H1 (cell line): ENCODE data around the gene ARCN1. TPM values are rescaled to one million over a fixed set of nuclear protein-coding genes. Genes with fewer than 3 reads are reported as not detected.

Source experiments
- CTCF ChIA-PET: fragments of 300-600 bp; sonication (Branson Sonifier 250); formaldehyde crosslinking; loops from one replicate; lab custom pipeline; 2021; ENCODE audit not compliant: partially characterized antibody; lab: Charles Lee
- POLR2A ChIA-PET: fragments of 300-600 bp; sonication (Branson Sonifier 250); formaldehyde crosslinking; loops from one replicate; lab custom pipeline; 2021; ENCODE audit warnings: inconsistent platforms; ENCODE audit not compliant: partially characterized antibody; lab: Charles Lee
- DNase-seq, 2 experiments: peaks; one replicate each; pipeline versions ENCODE4 v3.0.0 to v3.0.0-alpha.2; 2010 to 2022; ENCODE audit warnings: low spot score in 2 of 2, low read depth in 1 of 2, mixed read lengths in 1 of 2
- FAIRE-seq: peaks from 2 replicates; lab custom pipeline; 2011; peaks lifted over from hg19 to GRCh38; lab: Jason Lieb, UNC
- H2AFZ ChIP-seq: 2 replicates; pipeline ENCODE4 v1.8.1; 2012; ENCODE audit warnings: low read length, inconsistent platforms
- H2AK5ac ChIP-seq: 2 replicates; pipeline ENCODE4 v1.6.1; 2013; ENCODE audit warnings: low read depth, low read length
- H2BK120ac ChIP-seq: replicated peaks from 2 replicates; pipeline ENCODE3; 2013; ENCODE audit warnings: low read depth, low read length, inconsistent platforms
- H2BK12ac ChIP-seq: 2 replicates; pipeline ENCODE4 v1.6.1; 2013; ENCODE audit warnings: low read depth, low read length
- H2BK15ac ChIP-seq: 2 replicates; pipeline ENCODE4 v1.6.1; 2013; ENCODE audit warnings: low read length
- H2BK20ac ChIP-seq: 2 replicates; pipeline ENCODE4 v1.6.1; 2013; ENCODE audit warnings: low read length
- H2BK5ac ChIP-seq: 2 replicates; pipeline ENCODE4 v1.6.1; 2013; ENCODE audit warnings: low read depth, low read length
- H3K14ac ChIP-seq: 2 replicates; pipeline ENCODE4 v1.6.1; 2013; ENCODE audit warnings: inconsistent platforms; ENCODE audit not compliant: insufficient read length
- H3K18ac ChIP-seq: 2 replicates; pipeline ENCODE4 v1.6.1; 2013; ENCODE audit warnings: low read length; ENCODE audit errors: extremely low read depth
- H3K23ac ChIP-seq: 2 replicates; pipeline ENCODE4 v1.6.1; 2013; ENCODE audit warnings: inconsistent platforms; ENCODE audit not compliant: insufficient read length
- H3K23me2 ChIP-seq: 2 replicates; pipeline ENCODE4 v1.6.1; 2013; ENCODE audit warnings: low read depth, low read length
- H3K27ac ChIP-seq: 2 replicates; pipeline ENCODE4 v1.6.1; 2011; ENCODE audit warnings: low read depth, low read length, inconsistent platforms
- H3K27me3 ChIP-seq, 4 experiments: replicated peaks in 1 of 4; 1 replicate in 1 of 4; 2 replicates in 3 of 4; pipeline versions ENCODE4 v1.6.1 to v1.8.1; 2011 to 2013; ENCODE audit warnings: low read length in 3 of 4, mild to moderate bottlenecking in 3 of 4, inconsistent platforms in 2 of 4, mixed read lengths in 2 of 4, moderate library complexity in 1 of 4; ENCODE audit not compliant: control insufficient read depth in 3 of 4, insufficient read depth in 3 of 4; ENCODE audit errors: extremely low read depth in 1 of 4
- H3K36me3 ChIP-seq, 4 experiments: 2 replicates each; pipeline versions ENCODE4 v1.6.1 to v1.8.1; 2011 to 2013; ENCODE audit warnings: mild to moderate bottlenecking in 4 of 4, low read length in 3 of 4, moderate library complexity in 2 of 4, control low read depth in 1 of 4, inconsistent platforms in 1 of 4; ENCODE audit not compliant: insufficient read depth in 4 of 4, control insufficient read depth in 2 of 4
- H3K4ac ChIP-seq: replicated peaks from 2 replicates; pipeline ENCODE3; 2013; ENCODE audit warnings: low read length, low read depth, mixed read lengths, inconsistent platforms; ENCODE audit not compliant: insufficient read length
- H3K4me1 ChIP-seq, 4 experiments: replicated peaks in 1 of 4; 1 replicate in 1 of 4; 2 replicates in 3 of 4; pipeline versions ENCODE4 v1.6.1 to v1.8.1; 2011 to 2013; ENCODE audit warnings: low read length in 3 of 4, inconsistent platforms in 2 of 4, mixed read lengths in 1 of 4; ENCODE audit not compliant: insufficient read depth in 4 of 4, control insufficient read depth in 3 of 4
- H3K4me2 ChIP-seq, 2 experiments: 2 replicates each; pipeline versions ENCODE4 v1.6.1 to v1.8.1; 2011 to 2013; ENCODE audit warnings: low read depth in 2 of 2, low read length in 2 of 2, control low read depth in 1 of 2, inconsistent platforms in 1 of 2, mild to moderate bottlenecking in 1 of 2; ENCODE audit not compliant: insufficient read depth in 1 of 2
- H3K4me3 ChIP-seq, 4 experiments: fragments of 200-600, 300-600 bp in 1 of 4; sonication (generic), shearing (Covaris generic), sonication (Bioruptor Twin) in 1 of 4; 2 replicates each; pipeline versions ENCODE4 v1.5.1 to v1.8.1; 2011 to 2016; ENCODE audit warnings: low read length in 4 of 4, low read depth in 3 of 4, control low read depth in 2 of 4, inconsistent platforms in 2 of 4, mild to moderate bottlenecking in 2 of 4, mixed read lengths in 1 of 4, moderate library complexity in 1 of 4; ENCODE audit not compliant: insufficient read depth in 2 of 4; ENCODE audit errors: extremely low read depth in 1 of 4
- H3K56ac ChIP-seq: replicated peaks from 2 replicates; pipeline ENCODE3; 2013; ENCODE audit warnings: low read depth, mild to moderate bottlenecking, mixed read lengths, low read length, inconsistent platforms; ENCODE audit not compliant: insufficient read length
- H3K79me1 ChIP-seq: 2 replicates; pipeline ENCODE4 v1.6.1; 2013; ENCODE audit warnings: low read depth, low read length, control low read depth
- H3K79me2 ChIP-seq, 2 experiments: 2 replicates each; pipeline versions ENCODE4 v1.6.1 to v1.8.1; 2012 to 2013; ENCODE audit warnings: low read length in 2 of 2, mild to moderate bottlenecking in 2 of 2, inconsistent platforms in 1 of 2; ENCODE audit not compliant: insufficient read depth in 2 of 2, control insufficient read depth in 1 of 2
- H3K9ac ChIP-seq, 4 experiments: replicated peaks in 1 of 4; 1 replicate in 1 of 4; 2 replicates in 3 of 4; pipeline versions ENCODE4 v1.6.1 to v1.8.1; 2011 to 2013; ENCODE audit warnings: low read depth in 3 of 4, low read length in 3 of 4, control low read depth in 2 of 4, mild to moderate bottlenecking in 2 of 4, moderate library complexity in 2 of 4, inconsistent platforms in 1 of 4; ENCODE audit errors: extremely low read depth in 1 of 4
- H3K9me3 ChIP-seq, 2 experiments: 2 replicates each; pipeline versions ENCODE4 v1.6.1 to v1.8.1; 2012 to 2013; ENCODE audit warnings: mild to moderate bottlenecking in 2 of 2, moderate library complexity in 2 of 2, control low read depth in 1 of 2, inconsistent platforms in 1 of 2, low read depth in 1 of 2, low read length in 1 of 2, mixed read lengths in 1 of 2; ENCODE audit not compliant: insufficient read depth in 2 of 2
- H4K20me1 ChIP-seq, 2 experiments: replicated peaks in 1 of 2; 2 replicates each; pipeline versions ENCODE3 to v1.8.1; 2011 to 2013; ENCODE audit warnings: inconsistent platforms in 2 of 2, low read length in 2 of 2, mild to moderate bottlenecking in 1 of 2; ENCODE audit not compliant: insufficient read depth in 2 of 2, control insufficient read depth in 1 of 2
- H4K5ac ChIP-seq: 2 replicates; pipeline ENCODE4 v1.6.1; 2013; ENCODE audit warnings: low read length, low read depth, mixed read lengths, inconsistent platforms; ENCODE audit not compliant: insufficient read length
- H4K8ac ChIP-seq: 2 replicates; pipeline ENCODE4 v1.8.0; 2013; ENCODE audit warnings: mild to moderate bottlenecking, moderate library complexity, low read length, inconsistent platforms; ENCODE audit not compliant: insufficient read depth; ENCODE audit errors: extremely low read depth
- H4K91ac ChIP-seq: replicated peaks from 2 replicates; pipeline ENCODE3; 2013; ENCODE audit warnings: low read length, mixed read lengths, inconsistent platforms; ENCODE audit not compliant: insufficient read length
- NRF1 ChIP-seq: IDR thresholded peaks from 2 replicates; pipeline ENCODE4 v1.6.1; 2011; ENCODE audit warnings: mild to moderate bottlenecking, low read depth, low read length, improper control_type of control experiment
- POLR2AphosphoS5 ChIP-seq: IDR thresholded peaks from 2 replicates; pipeline ENCODE4 v1.6.1; 2011; ENCODE audit warnings: low read depth, low read length
- SP2 ChIP-seq: IDR thresholded peaks from 2 replicates; pipeline ENCODE4 v1.6.1; 2012; ENCODE audit warnings: mild to moderate bottlenecking, low read length, inconsistent platforms
- SP4 ChIP-seq: IDR thresholded peaks from 2 replicates; pipeline ENCODE4 v1.6.1; 2012; ENCODE audit warnings: low read length, inconsistent platforms
- TCF12 ChIP-seq: IDR thresholded peaks from 2 replicates; pipeline ENCODE4 v1.6.1; 2011; ENCODE audit warnings: low read depth, mild to moderate bottlenecking, low read length
- WGBS, 2 experiments: shearing (Covaris generic) in 1 of 2; methylation state at CpG; one replicate each; pipeline versions ENCODE4 v1.1.6 to v1.1.7; 2013 to 2015; ENCODE audit warnings: low lambda C conversion rate in 2 of 2, mixed read lengths in 2 of 2, inconsistent platforms in 1 of 2, low coverage in 1 of 2, missing lambda C conversion rate in 1 of 2; ENCODE audit not compliant: insufficient replicate concordance in 2 of 2, insufficient coverage in 1 of 2, insufficient read length in 1 of 2; ENCODE audit errors: extremely low coverage in 1 of 2, missing lambda C conversion rate in 1 of 2; 5-methylcytosine and 5-hydroxymethylcytosine counted together
- polyA plus RNA-seq, 7 experiments: library from polyadenylated mRNA; depleted of rRNA in 3 of 7; stranded (reverse) in 5 of 7; unstranded in 2 of 7; fragments of >200 nt in 5 of 7; fragments of 200-250 nt in 2 of 7; gene quantifications; 1 replicate in 5 of 7; 2 replicates in 1 of 7; 4 replicates in 1 of 7; pipeline versions ENCODE4 v1.2.1 to v1.2.3, GENCODE V29; 2011 to 2013; ENCODE audit warnings: missing spikeins in 2 of 7, mixed read lengths in 2 of 7
- total RNA-seq: library from RNA; stranded (reverse); fragmentation: NEBNext Ultra II Directional; extraction: Animal tissue kit (Norgen Biotek cat#: 25700); gene quantifications from 2 replicates; pipeline ENCODE4 v1.2.1, GENCODE V29; 2021

Gene ARCN1
- total and polyA plus RNA-seq, 2 of the 8 experiments (the other 6 are each of a cell fraction or from before 2014, with no cell fraction given), result 132 to 146 TPM

DNA sequence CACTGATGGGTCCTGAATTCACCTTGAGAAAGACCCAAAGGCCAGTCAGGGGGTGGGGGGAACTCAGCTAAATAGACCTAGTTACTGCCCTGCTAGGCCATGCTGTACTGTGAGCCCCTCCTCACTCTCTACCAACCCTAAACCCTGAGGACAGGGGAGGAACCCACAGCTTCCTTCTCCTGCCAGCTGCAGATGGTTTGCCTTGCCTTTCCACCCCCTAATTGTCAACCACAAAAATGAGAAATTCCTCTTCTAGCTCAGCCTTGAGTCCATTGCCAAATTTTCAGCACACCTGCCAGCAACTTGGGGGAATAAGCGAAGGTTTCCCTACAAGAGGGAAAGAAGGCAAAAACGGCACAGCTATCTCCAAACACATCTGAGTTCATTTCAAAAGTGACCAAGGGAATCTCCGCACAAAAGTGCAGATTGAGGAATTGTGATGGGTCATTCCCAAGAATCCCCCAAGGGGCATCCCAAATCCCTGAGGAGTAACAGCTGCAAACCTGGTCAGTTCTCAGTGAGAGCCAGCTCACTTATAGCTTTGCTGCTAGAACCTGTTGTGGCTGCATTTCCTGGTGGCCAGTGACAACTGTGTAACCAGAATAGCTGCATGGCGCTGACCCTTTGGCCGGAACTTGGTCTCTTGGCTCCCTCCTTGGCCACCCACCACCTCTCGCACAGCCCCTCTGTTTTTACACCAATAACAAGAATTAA lies 47.3 kb upstream of the ARCN1 start:
- Histone ChIP-seq H2AK5ac (no peak overlapping the region), H3K4me2 (no peak overlapping the region), H4K20me1 (peaks cover 0 to 7% of the 10 kb centered on the region in 2 experiments)
- WGBS, 2 experiments, result 91% methylated on average over 6 of the region's 6 CpGs; no CpG with 5 or more reads in 1 of the 2 experiments
- TF ChIP-seq SP2, result no peak
- no peak for TF ChIP-seq SP4
- TF ChIP-seq TCF12, result no peak
- no peak for TF ChIP-seq NRF1
- TF ChIP-seq POLR2AphosphoS5, result 0 out of 2 replicates have a peak, but pooled peaks have one; percentile 45
- TF ChIP-seq, all 59 proteins: peak for 1
- no peak overlapping the region for H3K23ac ChIP-seq
- H3K56ac ChIP-seq, result no peak overlapping the region
- H3K4me1 ChIP-seq, result peaks cover 0 to 6% (median 2%) of the 10 kb centered on the region in 4 experiments; a peak in 2 of 7 replicates
- H4K91ac ChIP-seq, result no peak overlapping the region
- no peaks in the 10 kb centered on the region for H3K79me2 ChIP-seq
- H3K36me3 ChIP-seq, result peaks cover 7 to 48% (median 44%) of the 10 kb centered on the region in 4 experiments
- H3K9ac ChIP-seq, result no peak overlapping the region
- no peak for DNase-seq
- H3K27me3 ChIP-seq, result no peaks in the 10 kb centered on the region; a peak in 2 of 7 replicates
- H3K14ac ChIP-seq, result no peak overlapping the region
- H2BK120ac ChIP-seq, result no peak overlapping the region
- H4K5ac ChIP-seq, result no peak overlapping the region
- H2BK12ac ChIP-seq, result no peak overlapping the region
- H2BK5ac ChIP-seq, result no peak overlapping the region
- no peak overlapping the region for H2AFZ ChIP-seq
- H3K79me1 ChIP-seq, result no peaks in the 10 kb centered on the region
- H3K4me3 ChIP-seq, result no peak overlapping the region
- no peak overlapping the region for H3K27ac ChIP-seq
- no peak overlapping the region for H2BK15ac ChIP-seq
- H2BK20ac ChIP-seq, result no peak overlapping the region
- H3K9me3 ChIP-seq, result no peaks in the 10 kb centered on the region
- no peak overlapping the region for H3K4ac ChIP-seq
- no peaks in the 10 kb centered on the region for H3K23me2 ChIP-seq
- H3K18ac ChIP-seq, result no peak overlapping the region
- CTCF ChIA-PET, result interaction anchor here (0.6 to 1.6 kb wide), 2 partner anchors 9 to 37 kb away, joined by 3 to 4 read pairs; no protein-coding TSS in a partner anchor
- POLR2A ChIA-PET, result interaction anchor here (0.6 kb wide), 1 partner anchor 126 kb away, joined by 4 read pairs; no protein-coding TSS in a partner anchor
- no peak for FAIRE-seq
- no peak overlapping the region for H4K8ac ChIP-seq
